ENCODE results near the gene LRRK1.
"Not testable (repeated sequence)": the region's sequence is repeated elsewhere in the genome, so short reads cannot be mapped to it uniquely, and the experiment has no call there.

Gene LRRK1

GRCh38 chr15:101070502-101071273 lies 151.5 kb downstream of the LRRK1 start:
- TF ChIP-seq CTCF (conservative IDR thresholded peaks at IDR 0.05; ENCODE audit: low read depth, low read length) = no peak
- DNase-seq (ENCODE audit: low read depth) = peak; percentile 83
- no peak overlapping the region for H3K4me3 ChIP-seq (ENCODE audit: low read depth, low read length)

GRCh38 chr15:101071651-101072050 lies 152.5 kb downstream of the LRRK1 start:
- no peak for DNase-seq (ENCODE audit: low read depth)
- no peak overlapping the region for H3K4me3 ChIP-seq (ENCODE audit: low read depth, low read length)
- no peak for TF ChIP-seq CTCF (conservative IDR thresholded peaks at IDR 0.05; ENCODE audit: low read depth, low read length)

GRCh38 chr15:101072235-101072634 lies 153.1 kb downstream of the LRRK1 start:
- DNase-seq (ENCODE audit: low read depth); H3K4me3 ChIP-seq (ENCODE audit: low read depth, low read length): not testable (repeated sequence)

GRCh38 chr15:101077806-101078668 lies 158.9 kb downstream of the LRRK1 start:
- not testable (repeated sequence) for H3K4me3 ChIP-seq (ENCODE audit: low read depth, low read length); DNase-seq (ENCODE audit: low read depth)

GRCh38 chr15:101078669-101079323 lies 159.6 kb downstream of the LRRK1 start:
- DNase-seq (ENCODE audit: low read depth) = no peak
- no peak overlapping the region for H3K4me3 ChIP-seq (ENCODE audit: low read depth, low read length)
- TF ChIP-seq CTCF (conservative IDR thresholded peaks at IDR 0.05; ENCODE audit: low read depth, low read length) = no peak

- TF ChIP-seq CTCF (conservative IDR thresholded peaks at IDR 0.05; ENCODE audit: low read depth, low read length) = no peak
- no peak overlapping the region for H3K4me3 ChIP-seq (ENCODE audit: low read depth, low read length)
- no peak for DNase-seq (ENCODE audit: low read depth)
Measured at GRCh38 chr15:101081900-101082299, 162.7 kb downstream of the LRRK1 start.

- no peak for DNase-seq (ENCODE audit: low read depth)
- no peak for TF ChIP-seq CTCF (conservative IDR thresholded peaks at IDR 0.05; ENCODE audit: low read depth, low read length)
- H3K4me3 ChIP-seq (ENCODE audit: low read depth, low read length) = no peak overlapping the region
Measured at GRCh38 chr15:101083336-101084045, 164.3 kb downstream of the LRRK1 start.
